PC-9 (cell line): ENCODE data around the gene CACNG6. TPM values are rescaled to one million over a fixed set of nuclear protein-coding genes. Genes with fewer than 3 reads are reported as not detected.

Experiments
- BruUV-seq: library from RNA; stranded (reverse); fragments of 400-500 nt; replicated peaks from 2 replicates; lab custom pipeline; 2021; lab: Mats Ljungman, UMichigan
- CTCF ChIA-PET: fragments of 300-600 bp; sonication (Branson Sonifier 250); formaldehyde crosslinking; loops from one replicate; lab custom pipeline; 2022; ENCODE audit warnings: antibody characterized with exemption; lab: Charles Lee
- POLR2A ChIA-PET: fragments of 300-600 bp; sonication (Branson Sonifier 250); formaldehyde crosslinking; loops from one replicate; lab custom pipeline; 2022; ENCODE audit warnings: antibody characterized with exemption; ENCODE audit not compliant: unreplicated experiment; lab: Charles Lee
- DNase-seq, 2 experiments: peaks; one replicate each; pipeline versions ENCODE4 v3.0.0 to v3.0.0-alpha.2; 2015 to 2022; ENCODE audit warnings: mixed read lengths in 1 of 2
- H2AFZ ChIP-seq: fragments of 200-600 bp; sonication (generic); 2 replicates; pipeline ENCODE4 v1.8.1; 2017; ENCODE audit warnings: antibody characterized with exemption
- H3F3A ChIP-seq: fragments of 200-600 bp; sonication (generic); 2 replicates; pipeline ENCODE4 v1.8.1; 2017; ENCODE audit warnings: antibody characterized with exemption, mild to moderate bottlenecking, low read depth; ENCODE audit not compliant: insufficient read depth
- H3K27ac ChIP-seq: fragments of 200-600 bp; sonication (generic); 2 replicates; pipeline ENCODE4 v1.6.1; 2016; ENCODE audit warnings: mixed run types
- H3K27me3 ChIP-seq: fragments of 200-600 bp; sonication (generic); 2 replicates; pipeline ENCODE4 v1.6.1; 2016; ENCODE audit warnings: low read depth, mixed run types; ENCODE audit not compliant: insufficient read depth
- H3K36me3 ChIP-seq: fragments of 200-600 bp; sonication (generic); 2 replicates; pipeline ENCODE4 v1.6.1; 2016; ENCODE audit warnings: low read depth, mixed run types
- H3K4me1 ChIP-seq: fragments of 200-600 bp; sonication (generic); replicated peaks from 2 replicates; pipeline ENCODE4 v1.6.1; 2016; ENCODE audit warnings: mixed run types; ENCODE audit not compliant: insufficient read depth
- H3K4me2 ChIP-seq: fragments of 200-600 bp; sonication (generic); 2 replicates; pipeline ENCODE4 v1.6.1; 2017; ENCODE audit warnings: mixed run types
- H3K4me3 ChIP-seq: fragments of 200-600 bp; sonication (generic); 2 replicates; pipeline ENCODE4 v1.6.1; 2016; ENCODE audit warnings: mixed run types
- H3K79me2 ChIP-seq: fragments of 200-600 bp; sonication (generic); 2 replicates; pipeline ENCODE4 v1.6.1; 2017; ENCODE audit warnings: low read depth, mixed run types
- H3K9me2 ChIP-seq: fragments of 200-600 bp; sonication (generic); 2 replicates; pipeline ENCODE4 v1.8.1; 2017; ENCODE audit warnings: mild to moderate bottlenecking; ENCODE audit not compliant: insufficient read depth
- H3K9me3 ChIP-seq: fragments of 200-600 bp; sonication (generic); 2 replicates; pipeline ENCODE4 v1.8.1; 2016; ENCODE audit warnings: low read depth; ENCODE audit not compliant: insufficient read depth
- H4K20me1 ChIP-seq: fragments of 200-600 bp; sonication (generic); 2 replicates; pipeline ENCODE4 v1.8.1; 2017; ENCODE audit not compliant: insufficient read depth
- CTCF ChIP-seq: fragments of 200-600 bp; sonication (generic); conservative IDR thresholded peaks from 2 replicates; pipeline ENCODE4 v1.6.1; 2017; ENCODE audit warnings: mixed run types, antibody characterized with exemption, mild to moderate bottlenecking, moderate library complexity
- EZH2 ChIP-seq: fragments of 200-600 bp; sonication (generic); IDR thresholded peaks from 2 replicates; pipeline ENCODE4 v1.8.0; 2017; ENCODE audit warnings: antibody characterized with exemption, low read depth
- intact Hi-C: fragments of 100-400 bp; cut with micrococcal nuclease; formaldehyde crosslinking; loops from one replicate; pipeline ENCODE4 v1.10.0; 2022; ENCODE audit not compliant: unreplicated experiment
- total RNA-seq: library from RNA; stranded (reverse); gene quantifications from 2 replicates; pipeline ENCODE4 v1.2.3, GENCODE V29; 2021

The CACNG6 gene
- total RNA-seq, 1 experiment from 2014 or later, result 11.5 TPM

GRCh38 chr19:53960886-53961285, 30.6 kb upstream of the CACNG6 start:
- Histone ChIP-seq H3K4me2 (peak overlapping the region; percentile 72), H3K27me3 (peaks cover 7% of the 10 kb centered on the region; the same call in 1 of the 2 replicates), H3K27ac (no peak overlapping the region)

DNA sequence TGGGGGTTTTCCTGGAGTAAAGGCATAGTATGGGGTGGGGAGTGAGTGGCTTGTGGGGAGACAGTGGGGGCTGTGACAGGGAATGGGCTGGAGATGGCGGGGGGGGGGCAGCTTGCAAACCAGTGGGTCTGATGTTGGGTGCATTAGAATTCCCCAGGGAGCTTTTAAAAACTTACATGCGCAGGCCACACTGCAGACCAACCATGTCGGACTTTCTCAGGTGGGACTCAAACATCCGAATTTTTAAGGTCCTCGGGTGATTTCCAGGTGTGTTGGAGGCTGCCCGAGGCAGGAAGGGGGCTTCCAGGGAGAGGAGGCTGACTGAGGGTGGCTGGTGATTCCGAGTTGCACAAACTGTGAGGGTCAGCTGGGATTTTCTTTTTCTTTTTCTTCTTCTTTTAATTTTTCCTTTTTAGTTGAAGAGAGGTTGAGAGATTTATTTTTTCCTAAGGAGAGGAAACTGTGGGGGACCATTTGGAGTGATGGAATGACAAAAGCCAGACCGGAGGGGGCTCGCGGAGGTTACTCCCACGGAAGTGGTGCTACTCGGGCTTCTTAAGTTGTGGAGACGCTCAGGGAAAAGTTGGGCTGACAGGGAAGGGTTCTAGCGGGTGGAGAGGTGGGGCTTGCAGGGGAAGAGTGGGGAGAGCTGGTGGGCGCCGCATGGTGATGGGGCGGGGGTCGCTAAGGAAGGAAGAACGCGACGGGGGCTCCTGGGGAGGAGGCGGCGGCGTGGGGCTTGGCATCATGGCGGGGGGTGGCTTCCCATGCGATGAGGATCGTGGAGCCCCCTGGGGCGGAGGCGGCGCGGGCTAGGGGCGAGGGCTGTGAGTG, 29.7 kb upstream of the CACNG6 start:
- peak overlapping the region; percentile 55 for H3K4me3 ChIP-seq
- peaks cover 13% of the 10 kb centered on the region for H3K4me1 ChIP-seq
- H3K27ac ChIP-seq, result no peak overlapping the region
- no peaks in the 10 kb centered on the region for H3K36me3 ChIP-seq
- no peaks in the 10 kb centered on the region for H3K9me2 ChIP-seq
- peaks cover 7% of the 10 kb centered on the region; the same call in 1 of the 2 replicates for H3K27me3 ChIP-seq
- H3F3A ChIP-seq, result peaks cover 13% of the 10 kb centered on the region; the same call in 1 of the 2 replicates
- intact Hi-C loops, result no loop called here
- H3K79me2 ChIP-seq, result no peaks in the 10 kb centered on the region
- POLR2A ChIA-PET, result no interaction called here
- peak overlapping the region; percentile 70 for H2AFZ ChIP-seq
- no TSS peak for BruUV-seq
- H4K20me1 ChIP-seq, result no peaks in the 10 kb centered on the region
- TF ChIP-seq CTCF, result no peak
- TF ChIP-seq EZH2, result no peak
- H3K9me3 ChIP-seq, result no peaks in the 10 kb centered on the region
- peak overlapping the region; percentile 72 for H3K4me2 ChIP-seq
- no peak for DNase-seq
- CTCF ChIA-PET, result no interaction called here

More at GRCh38 chr19:53960886-53961285, 30.6 kb upstream of the CACNG6 start:
- BruUV-seq, result no TSS peak
- ChIA-PET POLR2A (no interaction called here), CTCF (no interaction called here)
- H3K36me3 ChIP-seq, result no peaks in the 10 kb centered on the region
- no peak for DNase-seq
- H4K20me1 ChIP-seq, result no peaks in the 10 kb centered on the region
- H3K4me1 ChIP-seq, result peaks cover 13% of the 10 kb centered on the region
- peaks cover 17% of the 10 kb centered on the region; the same call in 1 of the 2 replicates for H3F3A ChIP-seq
- no peaks in the 10 kb centered on the region for H3K79me2 ChIP-seq
- H3K4me3 ChIP-seq, result no peak overlapping the region
- H3K9me2 ChIP-seq, result no peaks in the 10 kb centered on the region
- no peak for TF ChIP-seq EZH2
- no peak for TF ChIP-seq CTCF
- H3K9me3 ChIP-seq, result no peaks in the 10 kb centered on the region
- H2AFZ ChIP-seq, result no peak overlapping the region
- intact Hi-C loops, result no loop called here

DNA sequence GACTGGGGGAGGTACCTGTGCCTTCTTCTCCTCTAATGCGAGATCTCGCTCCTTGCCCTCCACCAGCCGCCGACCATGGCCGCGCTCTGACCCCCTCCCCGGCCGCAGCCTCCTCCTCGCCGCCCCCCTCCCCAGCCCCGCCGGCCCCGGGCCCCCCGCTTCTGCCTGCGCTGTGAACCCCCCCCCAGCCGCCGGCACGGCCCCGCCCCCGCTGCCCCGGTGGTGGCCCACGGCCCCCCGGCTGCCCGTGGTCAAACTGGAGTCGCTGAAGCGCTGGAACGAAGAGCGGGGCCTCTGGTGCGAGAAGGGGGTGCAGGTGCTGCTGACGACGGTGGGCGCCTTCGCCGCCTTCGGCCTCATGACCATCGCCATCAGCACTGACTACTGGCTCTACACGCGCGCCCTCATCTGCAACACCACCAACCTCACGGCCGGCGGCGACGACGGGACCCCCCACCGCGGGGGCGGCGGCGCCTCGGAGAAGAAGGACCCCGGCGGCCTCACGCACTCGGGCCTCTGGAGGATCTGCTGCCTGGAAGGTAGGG, 28.5 kb upstream of the CACNG6 start, which contains the start of gene CACNG8:
TSS of gene CACNG8 (plus strand) at position 51 of the 545 bp plus-strand sequence.
- no peaks in the 10 kb centered on the region for H3K79me2 ChIP-seq
- DNase-seq, result no peak
- no peaks in the 10 kb centered on the region for H3K9me2 ChIP-seq
- peaks cover 2% of the 10 kb centered on the region for H3K4me1 ChIP-seq
- H4K20me1 ChIP-seq, result no peaks in the 10 kb centered on the region
- POLR2A ChIA-PET, result no interaction called here
- H2AFZ ChIP-seq, result peak within 1 kb of the TSS; percentile 70
- H3K36me3 ChIP-seq, result no peaks in the 10 kb centered on the region
- peak within 1 kb of the TSS; percentile 72 for H3K4me2 ChIP-seq
- peaks cover 7% of the 10 kb centered on the region; the same call in 1 of the 2 replicates for H3K27me3 ChIP-seq
- H3F3A ChIP-seq, result peaks cover 8% of the 10 kb centered on the region; the same call in 1 of the 2 replicates
- no peak within 1 kb of the TSS for H3K27ac ChIP-seq
- no TSS peak for BruUV-seq
- TF ChIP-seq EZH2, result no peak
- TF ChIP-seq CTCF, result no peak
- no peaks in the 10 kb centered on the region for H3K9me3 ChIP-seq
- peak within 1 kb of the TSS; percentile 55 for H3K4me3 ChIP-seq
- CTCF ChIA-PET, result no interaction called here
- intact Hi-C loops, result no loop called here
